SK-N-MC (cell line): Measurements from ENCODE around the gene ACSL3.

ENCODE experiments used
- DNase-seq: peaks from one replicate; pipeline ENCODE4 v3.0.0-alpha.2; 2011; ENCODE audit warnings: low read depth, low spot score
- H3K27ac ChIP-seq: fragments of 200-600 bp; sonication (generic); 2 replicates; pipeline ENCODE4 v1.5.1; 2016; ENCODE audit warnings: mixed run types
- H3K36me3 ChIP-seq: fragments of 200-600 bp; sonication (generic); 2 replicates; pipeline ENCODE4 v1.6.1; 2017; ENCODE audit warnings: antibody characterized with exemption, low read length, mixed read lengths; ENCODE audit not compliant: insufficient read depth
- H3K4me3 ChIP-seq: fragments of 200-600 bp; sonication (generic); 2 replicates; pipeline ENCODE4 v1.5.1; 2016
- H3K9ac ChIP-seq: fragments of 200-600 bp; sonication (generic); 2 replicates; pipeline ENCODE4 v1.8.0; 2017; ENCODE audit warnings: mixed run types, mixed read lengths; ENCODE audit not compliant: insufficient read length
- H3K9me3 ChIP-seq: fragments of 200-600 bp; sonication (generic); 2 replicates; pipeline ENCODE4 v1.6.1; 2017; ENCODE audit warnings: low read depth, mild to moderate bottlenecking, antibody characterized with exemption, low read length, moderate library complexity, mixed read lengths
- EZH2 ChIP-seq: fragments of 200-600 bp; sonication (generic); IDR thresholded peaks from one replicate; pipeline ENCODE4 v1.6.1; 2017; ENCODE audit warnings: antibody characterized with exemption
- FOXP2 ChIP-seq: optimal IDR thresholded peaks from 2 replicates; pipeline ENCODE3; 2011; ENCODE audit warnings: mild to moderate bottlenecking, moderate library complexity; ENCODE audit not compliant: insufficient read depth; ENCODE audit errors: extremely low read length, control extremely low read depth
- POLR2AphosphoS5 ChIP-seq: IDR thresholded peaks from 2 replicates; pipeline ENCODE4 v1.6.1; 2012; ENCODE audit warnings: mild to moderate bottlenecking, low read depth, low read length, borderline replicate concordance

Gene ACSL3

GRCh38 chr2:222969491-222969890 lies 108.7 kb downstream of the ACSL3 start:
- no peak overlapping the region for H3K27ac ChIP-seq
- H3K4me3 ChIP-seq, result no peak overlapping the region
- TF ChIP-seq FOXP2, result no peak
- no peak for TF ChIP-seq POLR2AphosphoS5
- TF ChIP-seq EZH2, result no peak
- H3K36me3 ChIP-seq, result no peaks in the 10 kb centered on the region; the same call in 1 of the 2 replicates
- H3K9ac ChIP-seq, result no peak overlapping the region
- DNase-seq, result no peak
- H3K9me3 ChIP-seq, result no peaks in the 10 kb centered on the region; the same call in 1 of the 2 replicates

GRCh38 chr2:222972420-222972819 lies 111.6 kb downstream of the ACSL3 start:
- Histone ChIP-seq H3K9me3 (no peaks in the 10 kb centered on the region; the same call in 1 of the 2 replicates), H3K9ac (no peak overlapping the region), H3K4me3 (no peak overlapping the region), H3K27ac (no peak overlapping the region), H3K36me3 (no peaks in the 10 kb centered on the region; the same call in 1 of the 2 replicates)
- TF ChIP-seq POLR2AphosphoS5 (no peak), EZH2 (no peak), FOXP2 (no peak)
- DNase-seq, result no peak

- no peak for DNase-seq
- TF ChIP-seq POLR2AphosphoS5 (no peak), FOXP2 (no peak), EZH2 (no peak)
- no peaks in the 10 kb centered on the region; the same call in 1 of the 2 replicates for H3K9me3 ChIP-seq
Observed at GRCh38 chr2:222973237-222973636, 112.4 kb downstream of the ACSL3 start.

GRCh38 chr2:222973733-222974132 lies 112.9 kb downstream of the ACSL3 start:
- no peaks in the 10 kb centered on the region; the same call in 1 of the 2 replicates for H3K36me3 ChIP-seq
- H3K9me3 ChIP-seq, result no peaks in the 10 kb centered on the region; the same call in 1 of the 2 replicates
- no peak overlapping the region for H3K9ac ChIP-seq
- no peak overlapping the region for H3K27ac ChIP-seq
- DNase-seq, result no peak
- no peak for TF ChIP-seq POLR2AphosphoS5
- TF ChIP-seq EZH2, result no peak
- TF ChIP-seq FOXP2, result no peak
- no peak overlapping the region for H3K4me3 ChIP-seq

More at GRCh38 chr2:222973237-222973636, 112.4 kb downstream of the ACSL3 start:
- Histone ChIP-seq H3K27ac (no peak overlapping the region), H3K4me3 (no peak overlapping the region), H3K9ac (no peak overlapping the region), H3K36me3 (no peaks in the 10 kb centered on the region; the same call in 1 of the 2 replicates)

GRCh38 chr2:222976521-222977061 lies 115.8 kb downstream of the ACSL3 start:
- no peak for DNase-seq
- Histone ChIP-seq H3K36me3 (no peaks in the 10 kb centered on the region), H3K9me3 (no peaks in the 10 kb centered on the region), H3K9ac (no peak overlapping the region), H3K27ac (no peak overlapping the region), H3K4me3 (no peak overlapping the region)
- TF ChIP-seq POLR2AphosphoS5 (no peak), FOXP2 (no peak), EZH2 (no peak)

- H3K36me3 ChIP-seq, result no peaks in the 10 kb centered on the region
- H3K27ac ChIP-seq, result no peak overlapping the region
- DNase-seq, result no peak
- TF ChIP-seq POLR2AphosphoS5 (no peak), FOXP2 (no peak), EZH2 (no peak)
- no peaks in the 10 kb centered on the region for H3K9me3 ChIP-seq
- H3K9ac ChIP-seq, result no peak overlapping the region
- H3K4me3 ChIP-seq, result no peak overlapping the region
Observed at GRCh38 chr2:222977121-222977520, 116.3 kb downstream of the ACSL3 start.

- Histone ChIP-seq H3K9me3 (no peaks in the 10 kb centered on the region; the same call in 1 of the 2 replicates), H3K36me3 (no peaks in the 10 kb centered on the region), H3K4me3 (no peak overlapping the region), H3K9ac (no peak overlapping the region), H3K27ac (peak overlapping the region; percentile 42; the same call in 1 of the 2 replicates)
- TF ChIP-seq POLR2AphosphoS5 (no peak), EZH2 (no peak), FOXP2 (no peak)
- no peak for DNase-seq
Observed at GRCh38 chr2:222978850-222979249, 118.0 kb downstream of the ACSL3 start.

GRCh38 chr2:222979484-222979883 lies 118.6 kb downstream of the ACSL3 start:
- TF ChIP-seq POLR2AphosphoS5 (no peak), EZH2 (no peak), FOXP2 (no peak)
- H3K9me3 ChIP-seq, result no peaks in the 10 kb centered on the region; the same call in 1 of the 2 replicates
- H3K36me3 ChIP-seq, result no peaks in the 10 kb centered on the region
- no peak overlapping the region for H3K4me3 ChIP-seq
- peak overlapping the region; percentile 42; the same call in 1 of the 2 replicates for H3K27ac ChIP-seq
- no peak for DNase-seq
- no peak overlapping the region for H3K9ac ChIP-seq
